HG02943 (cell line): ENCODE data around the gene MAGEF1.
A peak's percentile ranks its signal among the peaks of the same experiment; 100 is the strongest.

ENCODE experiments used
- ATAC-seq: cut with Tn5 transposase; IDR thresholded peaks from one replicate; pipeline ENCODE4 v1.9.1; 2021; ENCODE audit warnings: mild to moderate bottlenecking, low read depth, moderate library complexity; ENCODE audit not compliant: unreplicated experiment

MAGEF1 gene

GRCh38 chr3:184727357-184728009 lies 15.6 kb upstream of the MAGEF1 start:
- no peak for ATAC-seq

- ATAC-seq: no peak
These were observed 14.6 kb upstream of the MAGEF1 start for GRCh38 chr3:184726497-184726896.

- ATAC-seq: no peak
These were observed 13.4 kb upstream of the MAGEF1 start for GRCh38 chr3:184725176-184725719.

DNA sequence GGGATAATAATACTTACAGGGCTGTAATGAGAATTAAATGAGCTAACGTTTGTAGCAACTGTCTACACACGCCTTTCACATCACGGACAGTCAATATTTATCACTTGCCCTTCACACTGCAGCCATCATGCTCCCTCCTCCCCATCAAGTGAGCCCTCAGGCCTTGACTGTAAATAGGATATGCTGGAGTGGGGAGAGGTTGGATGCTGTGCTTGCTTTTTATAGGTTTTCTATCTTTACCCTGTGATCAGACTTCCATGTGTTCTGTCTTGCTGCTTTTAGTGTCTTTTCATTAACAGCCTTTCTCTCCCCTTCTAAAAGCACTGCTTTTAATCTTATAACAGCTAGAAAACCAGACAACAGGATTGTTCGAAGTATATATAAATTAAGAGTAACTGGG lies 12.8 kb upstream of the MAGEF1 start:
- no peak for ATAC-seq

DNA sequence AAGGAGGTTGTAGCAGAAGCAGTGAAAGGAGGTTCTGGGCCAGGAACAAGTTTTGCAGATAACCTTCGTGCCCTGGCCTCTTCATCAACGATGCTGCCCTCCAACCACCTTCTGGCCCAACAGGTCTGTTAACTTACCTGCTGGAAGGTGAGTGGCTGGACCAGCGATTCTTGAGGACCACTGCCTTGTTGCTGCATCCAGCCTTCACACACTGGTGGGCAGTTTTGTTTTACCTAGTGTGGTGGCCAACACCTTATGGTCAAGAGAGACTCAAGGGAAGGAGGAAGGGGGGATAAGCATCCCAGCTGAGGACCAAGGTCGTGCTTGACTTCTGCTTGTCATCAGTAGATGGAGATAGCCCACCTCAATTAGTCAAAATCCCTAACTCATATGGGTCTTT lies 7.8 kb upstream of the MAGEF1 start:
- no peak for ATAC-seq

DNA sequence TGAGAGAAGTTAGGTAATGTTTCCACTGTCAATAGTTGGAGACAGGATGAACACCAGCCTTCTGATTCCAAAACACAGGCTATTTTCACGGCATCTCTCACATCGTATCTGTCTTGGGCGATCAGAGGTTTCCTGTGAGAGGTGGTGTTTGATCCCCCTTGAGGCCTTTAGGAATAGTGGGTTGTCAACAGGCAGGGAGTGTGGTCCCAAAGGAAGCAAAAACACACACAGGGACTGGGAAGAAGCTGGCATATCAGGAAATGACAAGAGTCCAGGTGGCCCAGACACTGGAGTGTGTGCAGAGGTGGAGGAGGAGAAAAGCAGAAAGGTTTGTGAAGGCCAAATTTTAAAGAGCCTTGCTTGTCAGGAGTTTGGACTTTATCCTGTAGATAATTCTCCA lies 6.6 kb upstream of the MAGEF1 start:
- no peak for ATAC-seq

GRCh38 chr3:184717399-184717983 lies 5.6 kb upstream of the MAGEF1 start:
- no peak for ATAC-seq

DNA sequence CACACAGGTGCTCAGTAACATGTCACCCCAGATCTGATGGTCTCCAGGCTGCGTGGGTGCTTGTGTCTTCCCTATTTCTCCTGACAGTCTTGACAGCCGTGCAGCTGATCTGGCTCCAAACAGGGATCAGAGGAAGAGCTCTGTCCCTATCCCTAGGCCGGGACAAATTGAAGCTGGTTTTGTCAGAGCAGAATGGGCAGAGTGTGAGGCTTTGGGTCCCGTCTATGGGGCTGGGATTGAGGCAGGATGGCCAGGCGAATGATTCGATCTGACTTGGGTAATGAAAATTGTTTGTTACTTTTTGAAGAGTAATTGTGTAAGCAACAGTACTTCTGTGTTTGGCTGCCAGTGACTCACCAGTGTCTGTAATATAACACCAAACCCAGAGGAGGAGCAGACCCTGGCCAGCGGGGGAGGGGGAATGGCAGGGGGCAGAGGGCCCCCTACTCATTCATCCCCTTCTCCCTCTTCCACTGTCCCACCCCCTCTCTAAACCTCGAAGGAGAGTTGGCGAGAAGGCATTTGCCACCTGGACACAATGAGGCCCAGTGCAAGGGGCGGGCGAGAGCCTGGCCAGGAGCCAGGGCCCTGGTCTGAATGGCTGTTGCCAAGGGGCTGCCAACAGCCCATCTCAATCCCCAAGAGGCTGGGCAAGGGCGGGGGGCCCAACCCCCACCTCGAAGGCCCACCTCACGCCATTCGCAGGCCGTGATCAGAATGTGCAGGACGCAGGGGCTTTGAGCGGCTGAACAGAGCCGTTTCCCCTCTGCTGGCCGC lies 4.9 kb upstream of the MAGEF1 start:
- ATAC-seq: no peak

- ATAC-seq: no peak
These were observed 4.2 kb upstream of the MAGEF1 start for GRCh38 chr3:184715943-184716621.

GRCh38 chr3:184713521-184713920 lies 1.7 kb upstream of the MAGEF1 start:
- no peak for ATAC-seq

GRCh38 chr3:184713040-184713355 lies 1.1 kb upstream of the MAGEF1 start:
- no peak for ATAC-seq

- peak; percentile 22 for ATAC-seq
These were observed 580 bp upstream of the MAGEF1 start for GRCh38 chr3:184712248-184713039.

- ATAC-seq: peak; percentile 44
These were observed 883 bp downstream of the MAGEF1 start for GRCh38 chr3:184710870-184711492.

DNA sequence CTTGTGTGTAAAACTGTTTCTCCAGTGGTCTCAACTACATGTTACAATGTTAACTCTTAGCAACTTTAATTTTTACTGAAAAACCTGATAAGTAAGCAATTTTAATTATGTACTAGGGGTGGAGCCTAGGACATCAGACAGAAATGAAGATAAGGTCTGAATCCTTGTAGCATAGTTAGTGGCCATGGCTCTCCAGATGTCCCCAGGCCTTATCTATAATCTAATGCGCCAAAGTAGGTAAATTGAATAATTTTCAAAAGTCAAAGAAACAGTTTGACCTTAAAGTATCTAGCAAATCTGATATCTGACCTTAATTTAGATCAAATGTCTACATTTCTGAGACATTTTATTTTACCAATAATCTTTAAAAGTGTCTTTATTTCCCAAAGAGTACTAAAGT lies 8.2 kb downstream of the MAGEF1 start:
- ATAC-seq: no peak

DNA sequence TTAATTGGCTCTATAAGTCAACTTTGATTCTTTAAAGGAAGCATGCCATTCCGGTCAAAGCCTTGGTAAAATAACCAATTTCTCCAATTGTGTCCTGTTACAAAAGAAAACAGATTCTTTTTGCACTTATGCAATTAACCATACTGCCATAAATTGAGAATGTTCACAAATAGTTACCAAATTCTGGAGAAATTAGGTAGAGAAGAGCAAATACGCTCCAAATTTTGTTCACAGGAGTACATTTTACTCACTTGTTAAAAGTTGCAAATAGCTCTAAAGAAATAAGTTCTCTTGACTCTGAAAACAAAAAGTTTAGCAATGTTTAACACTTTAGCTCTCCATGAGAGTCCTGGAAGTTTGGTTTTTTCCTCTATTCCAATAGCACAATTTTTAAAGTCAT lies 11.1 kb downstream of the MAGEF1 start:
- ATAC-seq: no peak

DNA sequence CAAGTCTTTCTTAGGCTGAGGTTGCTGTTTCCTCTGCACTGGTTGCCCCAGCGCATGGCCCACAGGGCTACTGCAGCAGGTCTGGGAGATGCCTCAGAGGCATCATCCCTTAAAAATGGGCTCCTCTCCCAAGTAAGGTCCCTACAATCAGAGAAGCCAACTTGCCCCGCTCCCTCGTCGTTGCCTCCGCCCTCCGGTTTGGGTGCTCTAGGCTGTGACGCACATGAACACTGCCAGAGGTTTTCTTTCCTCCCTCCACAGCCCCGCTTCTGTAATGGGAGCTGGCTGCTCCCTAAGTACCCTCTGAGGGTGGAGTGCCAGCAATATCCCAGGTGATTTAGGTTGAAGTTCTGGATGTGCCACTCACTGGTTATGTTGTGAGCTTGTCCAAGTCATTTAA lies 14.0 kb downstream of the MAGEF1 start:
- ATAC-seq: no peak

DNA sequence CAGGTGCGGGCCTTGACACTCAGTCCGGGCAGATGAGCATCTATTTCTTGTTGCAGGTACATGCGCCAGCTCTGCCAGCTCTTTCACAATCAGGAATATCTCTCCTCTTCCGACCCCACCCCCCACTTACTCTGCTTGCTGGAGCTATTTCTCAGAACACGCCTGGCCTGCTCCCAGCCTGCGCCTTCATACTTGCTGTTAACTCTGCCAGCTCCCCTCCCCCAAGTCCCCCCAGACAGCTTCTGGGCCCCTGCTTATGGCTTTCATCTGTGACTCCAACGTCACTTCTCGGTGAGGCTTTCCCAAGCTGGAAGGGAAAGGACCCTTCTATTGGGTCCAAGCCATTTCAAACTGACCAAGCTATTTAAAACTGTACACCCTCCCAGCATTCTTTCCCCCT lies 15.2 kb downstream of the MAGEF1 start:
- no peak for ATAC-seq

GRCh38 chr3:184694716-184695115 lies 17.1 kb downstream of the MAGEF1 start:
- no peak for ATAC-seq

DNA sequence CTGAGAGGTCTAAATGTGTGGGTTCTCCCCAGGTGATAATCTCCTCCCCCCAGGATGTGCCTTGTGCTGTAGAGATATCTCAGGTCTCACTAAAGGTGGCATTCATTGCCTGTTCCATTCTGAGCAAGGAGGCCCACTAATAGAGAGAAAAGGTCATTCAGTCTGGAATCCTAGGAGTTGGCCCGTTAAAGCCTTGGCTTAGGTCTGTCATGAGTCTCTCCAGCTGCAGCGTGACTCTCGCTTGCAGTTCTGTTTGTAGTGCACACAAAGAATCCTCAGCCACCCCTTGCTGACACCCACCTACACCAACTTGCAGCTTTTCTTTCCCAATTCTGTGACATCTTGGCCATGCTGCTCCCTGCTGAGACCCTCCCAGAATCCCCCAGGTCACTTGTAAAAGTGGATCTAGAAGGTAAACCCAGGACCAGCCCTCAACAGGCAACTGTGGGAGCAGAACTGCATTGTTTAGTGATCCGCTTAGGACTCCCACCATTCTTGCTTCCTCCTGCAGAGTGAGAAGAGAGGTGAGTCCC lies 17.7 kb downstream of the MAGEF1 start:
- ATAC-seq: no peak
